ENCODE results near the gene GPR31.
"Not testable (repeated sequence)": the region's sequence is repeated elsewhere in the genome, so short reads cannot be mapped to it uniquely, and the experiment has no call there.

The GPR31 gene, protein sequence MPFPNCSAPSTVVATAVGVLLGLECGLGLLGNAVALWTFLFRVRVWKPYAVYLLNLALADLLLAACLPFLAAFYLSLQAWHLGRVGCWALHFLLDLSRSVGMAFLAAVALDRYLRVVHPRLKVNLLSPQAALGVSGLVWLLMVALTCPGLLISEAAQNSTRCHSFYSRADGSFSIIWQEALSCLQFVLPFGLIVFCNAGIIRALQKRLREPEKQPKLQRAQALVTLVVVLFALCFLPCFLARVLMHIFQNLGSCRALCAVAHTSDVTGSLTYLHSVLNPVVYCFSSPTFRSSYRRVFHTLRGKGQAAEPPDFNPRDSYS

DNA sequence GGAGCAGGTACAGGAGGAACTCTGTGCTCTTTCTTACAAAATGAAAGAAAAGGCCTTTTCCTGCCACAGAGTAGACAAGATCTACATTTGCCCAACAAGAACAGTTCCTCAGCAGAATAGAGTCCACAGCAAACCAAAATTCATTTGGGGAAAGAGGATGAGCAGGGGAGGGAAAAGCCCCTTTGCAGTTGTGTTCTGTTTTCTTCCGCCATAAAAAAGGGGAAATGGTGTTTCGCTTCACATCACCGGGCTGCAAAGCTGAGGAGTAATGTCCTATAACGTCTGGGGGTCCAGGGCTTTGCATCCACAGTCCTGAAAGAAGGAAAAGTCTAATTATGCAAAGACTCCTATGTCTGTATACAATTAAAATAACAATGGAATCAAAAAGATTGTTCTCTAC is at the start of gene GPR31:
Gene GPR31, minus strand, starts transcription at position 118 of the 400 bp plus-strand sequence. CDS start 149 bp downstream, outside the sequence.
- in situ Hi-C loops (cut with MboI; ENCODE audit: low sequenced_read_pairs), result no loop called here

DNA sequence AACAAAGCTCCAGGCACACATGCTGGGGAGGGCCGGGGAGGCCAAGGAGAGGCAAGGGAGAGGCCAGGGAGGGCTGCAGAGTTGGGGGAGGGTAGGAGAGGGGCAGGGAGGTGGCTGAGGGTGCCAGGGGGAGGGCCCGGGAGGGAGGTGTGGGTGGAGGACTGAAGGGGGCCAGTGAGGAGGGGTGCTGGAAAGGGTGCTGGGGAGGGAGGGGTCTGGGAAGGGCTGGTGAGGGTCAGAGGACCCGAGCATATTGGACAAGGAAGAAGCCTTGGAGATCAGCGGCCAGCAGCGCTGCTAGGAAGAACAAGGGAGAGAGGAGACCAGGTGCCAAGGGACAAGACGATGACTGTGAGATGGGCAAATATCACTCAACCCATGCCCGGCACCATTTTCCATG is 49.7 kb upstream of the GPR31 start:
- in situ Hi-C loops (cut with MboI; ENCODE audit: low sequenced_read_pairs), result no loop called here

DNA sequence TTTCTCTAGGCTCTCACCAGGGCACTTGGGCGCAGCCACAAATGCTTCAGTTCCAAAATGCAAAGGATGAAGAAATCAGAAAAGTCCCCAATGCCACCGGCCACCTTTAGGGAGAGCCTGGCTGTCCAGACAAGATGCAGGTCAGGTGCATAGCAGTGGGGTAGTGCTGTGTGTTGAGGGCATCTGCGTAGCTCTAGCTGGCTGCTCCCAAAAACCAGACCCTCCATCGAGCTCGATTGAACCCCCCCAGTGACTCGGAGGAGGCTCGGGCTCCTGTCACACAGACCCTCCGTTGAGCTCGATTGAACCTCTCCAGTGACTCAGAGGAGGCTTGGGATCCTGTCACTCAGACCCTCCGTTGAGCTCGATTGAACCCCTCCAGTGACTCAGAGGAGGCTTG is 47.5 kb upstream of the GPR31 start:
- in situ Hi-C loops (cut with MboI; ENCODE audit: low sequenced_read_pairs), result not testable (repeated sequence)

DNA sequence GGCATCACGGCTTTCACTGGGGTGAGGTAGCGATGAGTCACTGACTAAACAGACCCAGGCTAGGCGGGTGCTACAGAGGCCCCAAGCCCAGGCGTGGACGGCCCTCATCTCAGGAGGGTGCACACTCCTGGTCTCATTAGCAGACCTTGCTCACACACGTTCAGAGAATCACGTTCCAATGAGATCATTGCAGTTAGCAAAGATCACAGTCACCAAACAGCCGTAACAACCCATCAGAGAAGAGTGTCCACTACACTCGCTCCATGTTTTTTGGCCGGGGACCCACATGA is 46.2 kb upstream of the GPR31 start:
- in situ Hi-C loops (cut with MboI; ENCODE audit: low sequenced_read_pairs), result not testable (repeated sequence)

DNA sequence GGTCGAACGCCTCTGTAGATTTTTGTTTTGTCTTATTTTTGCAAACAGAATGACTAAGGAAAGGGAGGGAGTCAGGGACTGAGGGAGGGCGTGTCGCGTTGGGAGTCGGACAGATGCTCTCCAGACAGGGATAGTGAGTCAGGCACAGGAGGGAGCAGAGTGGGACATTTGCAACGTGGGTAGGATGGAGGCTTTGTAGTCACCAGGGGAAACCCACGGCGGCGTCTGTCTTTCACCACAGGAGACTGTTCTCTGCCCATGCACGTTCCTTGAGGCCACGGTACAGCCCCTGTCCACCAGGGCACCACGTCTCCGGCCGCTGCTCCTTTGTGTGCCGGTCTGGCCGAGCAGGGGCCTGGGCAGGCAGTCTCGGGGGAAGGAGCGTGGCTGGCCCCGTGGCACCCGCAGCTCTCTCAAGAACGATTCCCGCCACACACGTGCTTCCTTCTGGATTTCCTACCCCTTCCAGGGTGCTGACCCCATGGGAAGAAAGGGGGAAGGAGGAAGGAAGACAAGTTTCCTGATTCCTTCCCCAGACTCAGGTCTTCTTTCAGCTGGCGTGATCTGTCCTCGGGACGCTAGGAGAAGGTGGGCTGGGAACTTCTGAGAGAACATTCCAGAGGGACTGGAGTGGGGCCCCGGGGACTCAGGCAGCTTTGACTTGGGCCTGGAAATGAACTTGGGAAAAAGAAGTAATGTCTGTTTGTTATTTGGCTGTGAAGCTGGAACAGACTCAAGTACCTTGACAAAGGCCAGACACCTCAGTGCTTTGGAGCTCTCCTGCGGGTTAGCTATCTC is 45.7 kb upstream of the GPR31 start:
- in situ Hi-C loops (cut with MboI; ENCODE audit: low sequenced_read_pairs), result not testable (repeated sequence)

DNA sequence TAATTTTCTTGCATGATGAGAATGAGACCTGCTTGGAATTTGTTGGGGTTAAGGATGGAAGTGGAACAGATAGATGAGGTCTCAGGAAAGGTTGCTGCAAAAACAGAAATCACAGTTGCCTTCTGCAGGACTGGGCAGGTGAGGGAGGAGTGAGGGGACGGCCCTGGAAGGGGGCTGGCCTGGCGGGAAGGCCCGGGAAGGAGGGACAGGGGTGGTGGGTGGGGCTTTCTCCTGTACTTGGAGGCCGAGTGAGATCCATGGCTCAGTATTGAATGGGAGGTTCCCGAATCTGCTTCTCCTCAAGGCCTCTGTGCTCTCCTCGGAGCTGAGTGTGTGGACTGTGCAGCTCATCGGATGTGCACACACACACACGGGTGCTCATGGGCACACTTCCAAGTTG is 44.8 kb upstream of the GPR31 start:
- in situ Hi-C loops (cut with MboI; ENCODE audit: low sequenced_read_pairs), result not testable (repeated sequence)

DNA sequence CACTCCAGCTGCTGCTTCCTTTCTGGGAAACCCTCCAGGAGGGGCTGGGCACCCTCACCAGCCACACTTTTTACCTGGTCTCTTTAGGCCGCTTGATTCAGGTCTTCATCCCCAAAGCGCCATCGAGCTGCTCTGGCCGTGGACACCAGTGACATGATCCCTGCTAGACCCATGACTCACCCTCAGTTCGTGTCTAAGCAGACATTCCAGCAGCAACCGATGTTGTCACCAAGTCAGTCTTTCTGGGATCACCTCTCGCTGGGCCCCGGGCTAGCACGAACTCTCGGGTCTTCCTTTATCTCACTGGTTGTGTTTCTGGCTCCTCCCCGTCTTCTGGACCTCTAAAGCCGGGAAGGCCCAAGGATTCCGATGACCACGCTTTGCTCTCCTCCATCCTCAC is 43.0 kb upstream of the GPR31 start:
- in situ Hi-C loops (cut with MboI; ENCODE audit: low sequenced_read_pairs), result no loop called here

DNA sequence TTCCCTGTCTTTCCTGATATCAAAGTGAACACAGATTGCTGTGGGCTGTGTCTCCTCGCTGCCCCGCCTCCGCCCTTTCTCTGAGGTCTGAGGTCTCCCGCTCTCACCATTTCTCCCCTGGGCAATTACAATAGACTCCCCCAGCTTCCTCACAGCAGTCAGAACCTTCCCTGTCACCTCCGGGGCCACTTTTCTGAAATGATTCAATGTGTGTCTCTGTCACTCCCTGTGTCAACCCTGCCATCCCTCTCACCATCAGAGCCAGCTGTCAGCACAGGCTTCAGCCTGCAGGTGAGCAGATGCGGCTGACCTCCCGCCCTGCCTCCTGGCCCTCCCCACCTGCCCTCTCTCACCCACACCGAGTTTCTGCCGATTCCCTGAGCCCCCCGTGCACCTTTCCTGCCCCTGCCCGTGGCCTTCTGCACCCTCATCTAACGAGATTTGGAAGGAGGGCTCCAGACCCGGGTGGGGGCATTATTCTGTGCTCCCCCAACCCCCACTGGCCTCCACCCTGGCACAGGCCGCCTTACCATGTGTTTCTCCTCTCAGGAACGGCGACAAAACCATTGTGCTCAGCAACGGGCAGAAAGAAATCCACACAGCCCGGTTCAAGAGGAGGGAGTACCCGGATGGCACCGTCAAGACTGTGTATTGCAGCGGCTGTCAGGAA is 38.3 kb upstream of the GPR31 start:
- in situ Hi-C loops (cut with MboI; ENCODE audit: low sequenced_read_pairs), result not testable (repeated sequence)

DNA sequence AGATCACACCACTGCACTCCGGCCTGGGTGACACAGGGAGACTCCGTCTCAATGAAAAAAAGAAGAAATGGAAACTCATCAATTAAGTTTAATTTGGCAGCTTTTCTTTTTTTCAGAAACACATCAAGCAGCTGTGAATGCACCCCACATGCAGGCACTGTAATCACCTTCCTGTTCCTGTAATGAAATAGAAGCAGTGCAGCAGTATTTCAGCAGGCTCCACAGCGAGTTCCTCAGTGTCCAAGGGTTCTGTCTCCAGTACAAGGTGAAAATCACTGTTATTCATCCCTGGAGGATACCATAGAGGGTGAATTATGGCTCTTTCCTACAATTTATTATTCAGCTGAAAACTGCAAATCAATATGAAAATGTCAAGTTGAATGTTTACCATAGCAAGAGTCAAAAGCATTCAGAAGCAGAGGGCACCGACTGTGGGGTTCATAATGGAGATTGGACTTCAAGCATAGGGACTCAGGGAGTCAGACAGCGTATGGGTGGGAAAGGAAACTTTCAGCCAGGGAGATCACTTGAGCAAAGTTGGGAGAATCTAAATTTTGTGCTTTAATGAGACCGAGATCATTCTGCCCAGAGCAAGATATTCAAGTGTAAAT is 35.8 kb upstream of the GPR31 start:
- in situ Hi-C loops (cut with MboI; ENCODE audit: low sequenced_read_pairs), result not testable (repeated sequence)

DNA sequence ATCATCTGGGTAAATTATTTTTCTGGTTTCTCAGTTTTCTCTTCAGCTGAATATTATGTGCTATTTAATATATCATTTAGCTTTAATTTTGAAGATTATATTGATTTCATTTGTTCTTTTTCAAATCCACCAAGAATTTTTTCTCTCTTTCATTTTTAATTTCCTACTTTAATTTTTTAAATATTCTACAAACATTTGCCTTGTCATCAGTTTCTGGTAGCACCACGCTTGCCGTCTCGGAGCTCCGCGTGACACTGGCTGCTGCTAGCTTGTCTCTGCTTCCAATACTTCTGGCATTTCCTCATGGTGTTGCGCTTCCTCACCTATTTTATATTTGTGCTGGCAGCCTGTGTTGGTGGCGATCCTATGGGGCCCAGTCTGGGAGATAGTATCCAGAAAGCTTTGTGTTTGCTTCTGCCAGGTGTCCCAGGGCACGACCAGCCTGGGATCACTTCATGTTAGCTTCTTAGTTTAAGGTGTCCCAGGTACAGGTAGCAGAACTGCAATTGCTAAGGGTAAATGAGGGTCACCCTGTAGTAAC is 33.3 kb upstream of the GPR31 start:
- in situ Hi-C loops (cut with MboI; ENCODE audit: low sequenced_read_pairs), result not testable (repeated sequence)

DNA sequence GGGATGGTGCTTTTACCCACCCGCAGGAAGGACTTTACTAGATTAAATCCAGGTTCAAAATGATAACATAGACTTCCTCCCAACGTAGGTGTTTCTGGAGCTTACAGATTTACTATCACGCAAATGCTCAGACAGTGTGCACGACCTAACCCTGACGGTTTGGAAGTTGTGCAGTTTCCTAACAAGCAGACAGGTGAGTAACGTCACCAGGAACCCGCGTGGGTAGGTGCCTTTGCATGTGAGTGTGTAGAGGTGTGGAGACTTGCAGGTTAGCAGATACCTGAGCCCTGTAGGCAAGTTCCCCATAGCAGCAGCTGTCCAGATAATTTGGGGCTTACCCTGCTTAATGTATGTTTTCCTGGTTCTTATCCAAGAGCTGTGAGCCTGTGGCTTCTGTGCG is 29.5 kb upstream of the GPR31 start:
- in situ Hi-C loops (cut with MboI; ENCODE audit: low sequenced_read_pairs), result not testable (repeated sequence)

DNA sequence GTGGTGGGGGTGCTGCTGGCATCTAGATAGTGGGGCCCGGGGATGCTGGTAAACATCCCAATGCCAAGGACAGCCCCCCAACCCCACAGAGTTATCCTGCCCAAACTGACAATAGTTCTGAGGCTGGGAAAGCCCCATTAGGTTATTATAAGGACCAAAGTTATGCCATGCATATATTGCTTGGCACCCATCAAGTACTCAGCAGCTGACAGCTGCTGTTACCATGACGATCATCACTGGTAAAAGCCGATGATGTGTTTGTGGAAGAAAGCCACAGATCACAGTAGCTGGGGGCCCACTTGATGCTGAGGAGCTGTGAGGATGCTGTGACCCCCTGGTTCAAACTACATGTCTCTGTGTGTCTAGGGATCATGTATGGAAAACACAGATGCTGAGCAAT is 27.3 kb upstream of the GPR31 start:
- in situ Hi-C loops (cut with MboI; ENCODE audit: low sequenced_read_pairs), result not testable (repeated sequence)

DNA sequence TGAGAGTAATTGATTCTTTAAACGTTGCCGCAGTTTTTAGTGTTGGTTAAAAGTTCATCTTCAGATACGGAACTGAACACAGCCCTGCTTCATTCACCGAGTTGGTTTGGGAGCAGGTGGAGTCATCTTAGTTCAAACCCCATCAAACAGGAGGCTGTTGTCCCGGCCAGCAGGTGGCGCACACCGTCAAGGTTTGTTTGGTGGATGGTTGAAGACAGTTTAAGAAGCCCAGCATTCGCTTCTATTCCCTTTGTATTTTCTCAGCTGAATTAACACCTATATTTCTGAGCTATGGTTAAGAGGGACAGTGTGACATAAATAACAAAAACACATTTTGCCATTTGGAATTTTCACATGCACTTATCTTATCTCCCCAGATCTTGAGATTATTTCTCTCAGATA is 25.1 kb upstream of the GPR31 start:
- in situ Hi-C loops (cut with MboI; ENCODE audit: low sequenced_read_pairs), result not testable (repeated sequence)

DNA sequence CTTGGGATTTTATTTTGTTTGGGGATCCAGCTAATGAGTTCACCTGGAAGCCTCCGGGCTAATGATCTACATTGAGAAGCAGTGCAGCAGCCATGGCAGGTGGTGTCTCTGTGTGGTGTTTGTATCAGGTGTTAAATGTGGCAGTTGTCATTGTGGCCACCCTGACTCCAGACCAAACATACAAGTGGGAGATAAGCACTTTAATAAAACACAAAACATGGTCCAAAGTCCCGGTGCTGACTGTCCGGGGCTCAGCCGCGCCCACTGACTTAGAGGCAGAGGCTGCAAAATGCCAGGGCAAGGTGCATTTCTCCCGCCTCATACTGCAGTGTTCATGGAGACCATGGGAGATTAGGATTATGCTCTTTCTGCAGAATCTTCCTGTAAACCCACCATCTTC is 23.6 kb upstream of the GPR31 start:
- in situ Hi-C loops (cut with MboI; ENCODE audit: low sequenced_read_pairs), result not testable (repeated sequence)

DNA sequence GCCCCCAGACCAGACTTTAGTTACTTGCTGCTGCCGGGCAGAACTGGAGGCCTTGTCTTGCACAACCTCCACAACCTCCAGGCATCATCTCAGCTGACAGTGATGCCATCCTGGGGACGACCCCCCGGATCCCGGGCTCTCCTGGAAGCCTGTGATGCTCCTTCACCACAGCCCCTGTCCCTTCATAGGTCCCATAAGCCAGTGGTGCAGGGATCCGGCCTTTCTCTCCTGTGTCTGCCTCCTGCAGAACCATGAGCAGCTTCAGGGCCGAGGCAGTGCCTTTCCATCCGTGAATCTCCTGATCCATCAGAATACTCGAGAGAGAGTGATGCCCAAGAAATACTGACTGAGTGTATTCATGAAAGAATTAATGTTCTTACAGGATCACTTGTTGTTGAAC is 22.3 kb upstream of the GPR31 start:
- in situ Hi-C loops (cut with MboI; ENCODE audit: low sequenced_read_pairs), result not testable (repeated sequence)

DNA sequence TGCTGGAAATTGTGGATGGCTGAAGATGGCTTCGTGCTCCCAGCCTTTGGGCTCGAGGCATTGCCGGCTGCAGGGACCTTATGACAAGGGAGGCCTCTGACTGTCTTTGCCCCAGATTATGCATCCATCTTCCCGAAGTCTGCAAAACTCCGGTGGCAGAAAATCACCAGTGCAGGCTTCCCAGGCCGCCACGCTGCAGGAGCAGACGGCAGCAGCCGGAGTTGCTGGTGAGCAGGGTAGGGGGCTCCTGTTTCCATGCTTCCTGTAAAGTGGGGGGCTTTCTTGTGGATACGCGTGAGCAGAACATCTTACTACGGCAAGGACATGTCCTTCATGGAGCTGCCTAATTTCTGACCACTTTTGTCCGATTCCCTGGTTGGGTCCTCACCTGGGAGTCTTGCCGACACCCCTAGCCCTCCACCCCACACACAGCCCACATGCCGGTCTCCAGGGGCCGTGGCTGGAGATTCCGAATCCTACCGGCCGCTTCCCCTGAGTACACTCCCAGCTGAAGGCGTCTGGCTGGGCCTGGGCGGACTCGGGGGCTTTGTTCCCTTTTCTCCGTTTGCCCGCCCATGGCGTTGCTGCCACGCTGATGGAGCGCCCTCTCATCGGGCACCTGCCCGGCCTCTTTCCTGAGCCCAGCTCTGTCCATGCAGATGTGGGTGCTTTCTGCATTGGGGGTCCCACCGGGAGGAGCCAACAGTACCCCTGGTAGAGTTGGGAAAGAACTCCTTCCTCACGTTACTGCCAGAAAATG is 21.3 kb upstream of the GPR31 start:
- in situ Hi-C loops (cut with MboI; ENCODE audit: low sequenced_read_pairs), result not testable (repeated sequence)

DNA sequence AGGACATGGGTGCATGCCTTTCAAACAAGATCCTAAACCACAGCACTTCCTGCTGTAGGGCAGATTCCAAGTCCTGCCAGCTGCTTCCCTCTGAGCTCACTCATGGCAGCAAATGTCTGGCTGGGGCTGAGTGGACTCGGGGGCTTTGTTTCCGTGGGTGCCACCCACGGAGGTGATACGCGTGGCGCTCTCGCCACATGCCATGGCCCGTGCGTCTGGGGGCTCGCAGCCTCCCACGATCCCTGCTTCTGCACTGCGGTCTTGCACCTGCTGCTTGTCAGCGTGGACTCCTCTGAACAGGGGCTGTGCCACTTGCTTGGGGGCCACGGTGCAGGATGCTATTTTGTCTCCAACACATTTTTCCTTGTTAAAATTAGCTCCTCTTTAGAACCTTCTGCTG is 19.5 kb upstream of the GPR31 start:
- in situ Hi-C loops (cut with MboI; ENCODE audit: low sequenced_read_pairs), result not testable (repeated sequence)

DNA sequence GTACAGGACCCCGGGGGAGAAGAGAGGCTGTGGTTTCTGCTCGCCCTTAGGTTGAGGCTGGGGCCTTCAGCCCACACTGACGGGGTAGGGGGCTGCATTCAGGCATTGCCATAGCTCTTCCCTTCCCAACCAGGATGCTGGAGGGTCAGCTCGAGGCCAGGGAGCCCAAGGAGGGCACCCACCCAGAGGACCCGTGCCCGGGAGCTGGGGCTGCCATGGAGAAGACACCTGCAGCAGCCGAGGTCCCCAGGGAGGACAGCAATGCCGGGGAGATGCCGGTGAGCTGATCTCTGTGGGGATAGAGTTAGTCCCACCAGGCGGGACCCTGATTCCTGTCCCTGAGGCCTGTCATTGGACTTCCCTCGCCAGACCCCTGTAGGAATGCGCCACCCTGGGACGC is 14.2 kb upstream of the GPR31 start:
- in situ Hi-C loops (cut with MboI; ENCODE audit: low sequenced_read_pairs), result not testable (repeated sequence)

DNA sequence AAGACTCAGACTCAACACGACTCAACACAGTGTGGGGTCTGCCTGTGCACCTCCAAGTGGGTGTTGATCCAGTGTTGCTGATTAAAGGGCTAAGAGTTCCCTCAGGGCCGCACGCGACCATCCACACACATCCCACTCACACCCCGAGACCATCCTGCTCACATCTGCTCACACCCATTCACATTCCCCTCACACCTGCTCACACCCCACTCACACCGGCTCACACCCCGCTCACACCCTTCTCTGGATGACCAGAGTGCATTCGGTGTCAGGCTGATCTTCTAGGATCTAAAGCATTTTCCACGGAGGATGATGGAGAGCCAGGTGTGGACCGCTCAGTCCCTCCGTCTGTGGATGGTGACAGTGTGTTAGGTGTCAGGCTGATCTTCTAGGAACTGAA is 13.5 kb upstream of the GPR31 start:
- in situ Hi-C loops (cut with MboI; ENCODE audit: low sequenced_read_pairs), result not testable (repeated sequence)

DNA sequence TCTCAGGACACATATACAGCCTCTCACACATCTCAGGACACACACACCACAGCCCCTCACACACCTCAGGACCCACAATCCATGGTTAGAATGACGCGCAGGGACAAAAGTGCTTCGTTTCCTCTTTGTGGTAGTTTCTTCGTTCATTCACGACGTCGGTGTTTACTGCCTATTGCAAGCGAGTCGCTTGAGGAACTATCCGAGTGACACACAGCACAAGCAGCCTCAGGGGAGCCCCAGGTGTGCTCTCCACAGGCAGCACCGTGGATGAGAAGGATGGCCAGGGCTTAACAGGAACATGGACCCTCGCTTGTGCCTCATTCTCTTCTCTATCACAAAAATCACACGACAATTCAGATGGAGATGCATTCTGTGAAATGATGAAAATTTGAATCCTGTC is 12.1 kb upstream of the GPR31 start:
- in situ Hi-C loops (cut with MboI; ENCODE audit: low sequenced_read_pairs), result not testable (repeated sequence)

DNA sequence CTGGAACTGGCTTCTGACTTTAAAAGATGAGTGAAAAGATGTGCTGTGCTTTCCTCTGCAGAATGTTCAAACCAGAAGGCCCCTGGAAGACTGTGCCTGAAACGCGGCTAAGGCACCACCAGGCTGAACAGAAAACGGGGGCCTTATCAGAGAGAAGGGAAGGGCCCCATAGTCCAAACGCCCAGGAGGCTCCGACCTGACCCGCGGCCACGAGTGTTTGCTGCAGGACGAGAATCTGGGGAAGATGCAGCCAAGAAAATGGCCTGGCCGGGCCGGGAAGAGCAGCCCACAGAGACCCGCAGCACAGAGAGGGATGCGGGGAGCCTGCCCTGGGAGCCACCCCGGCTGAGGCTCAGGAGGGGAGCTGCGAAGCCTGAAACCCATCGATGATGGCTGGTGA is 10.5 kb upstream of the GPR31 start:
- in situ Hi-C loops (cut with MboI; ENCODE audit: low sequenced_read_pairs), result not testable (repeated sequence)
